Muscle of arm (tissue), 12 donors: ENCODE results near the gene PAX6. TPM values are rescaled to one million over a fixed set of nuclear protein-coding genes. Genes with fewer than 3 reads are reported as not detected.

ENCODE experiments used
- DNase-seq: peaks from one replicate; pipeline ENCODE4 v3.0.0-alpha.2; 2013
- polyA plus RNA-seq, 12 donors: library from polyadenylated mRNA; unstranded; fragments of 120-200 nt; gene quantifications; one replicate each; pipeline ENCODE4 v1.2.1, GENCODE V29; 2013; ENCODE audit not compliant: insufficient read length in 12 of 12

Gene PAX6
- polyA plus RNA-seq, 12 donors = 0.15 to 1.5 (median 0.70) TPM; not detected in 2

- DNase-seq = no peak
Measured at GRCh38 chr11:31798554-31799434, 12.3 kb downstream of the PAX6 start.

DNA sequence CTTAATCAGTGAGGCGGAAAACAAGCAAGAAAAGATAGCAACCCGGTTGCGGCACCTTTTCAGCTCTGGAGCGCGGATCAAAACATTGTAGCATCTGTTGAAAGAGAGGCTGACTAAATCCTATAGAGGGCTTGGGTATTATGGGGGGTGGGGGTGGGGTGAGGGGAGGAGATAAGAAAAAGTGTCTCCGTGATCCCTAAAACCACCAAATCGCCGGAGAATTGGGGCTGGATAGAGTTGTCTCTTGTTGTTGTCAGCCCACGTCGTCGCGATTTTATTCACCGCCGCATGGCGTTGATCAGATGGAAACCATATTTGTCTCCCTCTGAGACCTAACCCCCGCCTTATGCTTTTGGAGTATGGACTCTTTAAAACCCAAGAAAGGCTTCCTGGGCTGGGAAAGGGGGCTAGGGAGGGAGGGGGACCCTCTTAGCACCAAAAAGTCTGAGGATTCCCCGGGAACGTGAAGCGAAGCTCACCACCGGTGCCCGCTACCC, 13.0 kb downstream of the PAX6 start:
- DNase-seq = no peak

GRCh38 chr11:31797190-31798056, 13.7 kb downstream of the PAX6 start:
- no peak for DNase-seq

DNA sequence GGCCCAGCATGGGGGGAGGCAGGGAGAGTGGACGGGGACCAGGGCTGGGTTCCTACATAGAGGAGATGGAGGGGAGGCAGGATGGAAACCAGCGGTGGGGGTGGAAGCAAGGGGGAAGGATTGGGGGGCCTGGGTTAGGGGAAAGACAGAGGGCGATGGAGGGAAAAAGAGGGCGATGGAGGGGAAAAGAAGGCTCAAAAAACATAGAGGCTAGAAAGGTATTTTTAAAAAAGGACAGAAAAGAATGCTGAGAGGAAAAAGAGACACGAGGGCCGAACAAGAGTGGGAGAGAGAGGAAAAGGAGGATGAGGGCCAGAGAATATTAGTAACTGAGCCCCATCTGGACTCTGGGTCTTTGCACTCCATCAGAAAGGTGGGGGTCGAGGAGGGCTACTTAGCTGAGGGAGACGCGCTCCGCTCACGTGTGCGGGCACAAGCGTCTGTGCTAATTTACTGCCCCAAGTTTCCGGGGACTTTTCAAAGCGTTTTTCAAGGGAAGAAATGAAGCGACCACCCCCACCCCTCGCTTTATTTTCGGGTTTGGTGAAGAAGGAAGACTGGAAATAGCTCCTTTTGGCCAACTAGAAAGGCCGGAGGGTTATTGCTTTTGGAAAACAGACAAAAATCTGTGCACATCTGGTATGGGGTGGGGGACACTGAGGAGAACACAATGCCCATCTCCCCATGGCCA, 14.5 kb downstream of the PAX6 start:
- no peak for DNase-seq

GRCh38 chr11:31795706-31796498, 15.2 kb downstream of the PAX6 start:
- no peak for DNase-seq

DNA sequence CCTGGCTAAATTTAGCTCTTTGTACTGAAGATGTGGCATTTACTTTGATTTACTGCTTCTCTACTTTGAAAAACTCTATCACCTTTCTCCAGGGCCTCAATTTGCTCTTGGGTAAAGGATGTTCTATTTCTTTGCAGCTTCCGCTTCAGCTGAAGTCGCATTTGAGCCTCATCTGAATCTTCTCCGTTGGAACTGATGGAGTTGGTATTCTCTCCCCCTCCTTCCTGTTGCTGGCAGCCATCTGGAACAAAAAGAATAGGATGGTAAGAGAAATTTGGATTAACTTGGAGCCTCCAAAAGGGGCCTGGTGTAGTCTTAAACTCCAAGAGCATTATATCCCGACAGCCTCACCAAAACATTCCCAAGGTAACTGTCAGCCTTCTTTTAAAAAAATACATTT, 16.6 kb downstream of the PAX6 start:
- no peak for DNase-seq

- no peak for DNase-seq
Measured at GRCh38 chr11:31793264-31793663, 17.9 kb downstream of the PAX6 start.

- no peak for DNase-seq
Measured at GRCh38 chr11:31792456-31792855, 18.7 kb downstream of the PAX6 start.

GRCh38 chr11:31792036-31792435, 19.1 kb downstream of the PAX6 start:
- DNase-seq = no peak

- DNase-seq = no peak
Measured at GRCh38 chr11:31790649-31791048, 20.5 kb downstream of the PAX6 start.

GRCh38 chr11:31788085-31788484, 23.0 kb downstream of the PAX6 start:
- no peak for DNase-seq

DNA sequence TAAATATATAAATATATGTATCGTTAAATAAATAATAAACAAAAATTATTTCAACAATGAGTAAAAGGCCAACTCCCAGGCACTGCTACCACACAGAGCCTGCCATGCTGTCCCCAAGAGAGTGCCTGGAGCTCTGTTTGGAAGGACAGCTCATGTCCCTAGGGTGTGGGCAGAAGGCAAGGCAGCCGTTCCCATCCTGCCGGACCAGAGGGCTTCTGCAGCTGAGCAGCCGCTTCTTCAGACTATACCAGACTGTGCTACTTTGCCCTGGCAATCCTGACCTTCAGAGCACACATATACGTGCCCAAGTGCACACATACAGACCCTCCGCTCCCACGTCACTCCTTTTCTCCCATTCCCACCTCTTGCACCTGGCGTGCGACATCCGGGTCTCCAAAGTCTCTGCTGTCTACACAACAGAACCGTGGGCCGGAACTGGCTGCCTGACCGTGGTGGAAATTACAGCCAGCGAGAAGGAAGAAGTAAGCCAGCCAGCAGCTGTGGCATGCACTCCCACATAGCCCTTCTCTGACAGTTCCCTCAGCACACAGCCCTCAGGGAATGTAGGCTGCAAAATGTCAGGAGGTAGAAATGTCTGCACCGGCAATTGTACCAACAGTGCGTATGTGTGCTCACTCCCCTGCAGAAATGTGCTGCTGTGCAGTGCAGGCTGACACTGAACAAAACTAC, 24.0 kb downstream of the PAX6 start:
- no peak for DNase-seq

DNA sequence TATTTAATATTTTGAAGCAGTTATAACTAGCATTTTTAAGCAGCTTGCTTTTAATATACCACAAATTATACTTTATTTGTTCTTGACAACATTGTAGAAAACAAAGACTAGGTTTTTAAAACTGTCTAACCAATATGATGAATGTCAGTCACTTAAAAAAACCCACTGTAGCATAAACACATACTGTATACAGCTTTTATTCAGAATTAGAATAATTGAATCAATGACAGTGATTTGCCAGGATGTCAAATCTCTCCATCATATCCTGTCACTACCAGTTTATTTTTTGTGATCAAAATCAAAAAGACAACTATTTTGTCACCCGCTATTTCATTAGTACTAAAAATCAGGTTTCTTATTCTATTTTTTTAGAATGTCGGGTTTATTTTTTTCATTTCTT, 26.5 kb downstream of the PAX6 start:
- DNase-seq = no peak

- no peak for DNase-seq
Measured at GRCh38 chr11:31783252-31783651, 27.9 kb downstream of the PAX6 start.

DNA sequence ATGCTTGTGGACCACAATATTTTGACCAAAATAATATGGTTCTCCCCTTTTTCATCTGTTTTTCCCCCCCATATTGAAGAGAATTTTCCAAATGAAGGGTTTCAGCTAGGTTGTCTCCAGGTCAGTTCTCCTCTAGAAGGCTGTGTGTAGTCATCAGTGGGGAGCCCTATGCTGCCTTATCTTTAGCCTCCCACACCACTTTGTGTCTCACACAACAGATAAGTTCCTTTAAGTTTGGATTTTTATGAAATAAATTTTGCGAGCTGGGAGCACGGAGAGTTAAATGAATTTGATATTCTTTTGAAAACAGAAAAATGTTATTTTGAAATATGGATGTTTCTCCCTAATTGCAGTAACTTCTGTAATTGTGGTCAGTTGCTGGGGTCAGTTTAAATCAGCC, 28.9 kb downstream of the PAX6 start:
- DNase-seq = no peak

GRCh38 chr11:31780480-31780971, 30.6 kb downstream of the PAX6 start:
- no peak for DNase-seq

DNA sequence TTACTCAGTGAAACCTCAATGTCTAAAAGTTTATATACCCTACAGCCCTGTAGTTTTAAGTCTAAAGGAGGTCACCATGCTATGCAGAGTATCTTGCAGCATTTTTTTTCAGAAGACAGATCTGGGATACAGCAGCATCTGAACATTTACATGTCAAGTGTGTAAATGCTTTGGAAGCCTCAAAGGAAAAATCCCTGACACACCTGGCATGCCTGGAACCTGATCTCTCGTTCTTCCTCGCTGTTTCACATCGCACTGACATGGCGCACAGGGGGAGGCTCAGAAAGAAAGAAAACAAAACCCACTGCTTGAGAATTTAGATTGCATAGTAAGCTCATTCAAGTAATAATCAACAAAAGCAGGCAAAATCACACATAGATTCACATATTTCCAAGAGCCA, 31.0 kb downstream of the PAX6 start:
- no peak for DNase-seq

DNA sequence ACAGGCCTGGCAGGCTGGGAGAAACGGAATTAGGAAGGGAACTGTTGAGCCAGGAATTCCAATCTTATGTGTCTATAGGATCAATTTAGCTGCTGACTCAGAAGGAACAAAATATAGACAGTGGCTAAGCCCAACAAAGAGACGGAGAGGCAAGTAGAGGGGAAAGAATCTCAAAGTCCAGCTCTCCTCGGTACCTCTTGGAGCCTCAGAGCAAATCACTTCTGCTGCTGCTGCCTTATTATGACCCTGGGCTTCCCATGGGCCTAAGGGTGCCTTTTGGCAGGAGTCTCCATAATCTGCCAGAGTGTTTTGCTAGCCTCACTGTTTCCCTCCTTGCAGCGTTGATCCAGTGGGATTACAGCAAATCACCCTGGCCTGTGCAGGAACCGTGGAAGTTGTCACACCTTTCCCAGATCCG, 31.7 kb downstream of the PAX6 start:
- DNase-seq = peak; percentile 52

- DNase-seq = no peak
Measured at GRCh38 chr11:31772412-31772811, 38.7 kb downstream of the PAX6 start.

- DNase-seq = no peak
Measured at GRCh38 chr11:31770011-31770700, 41.0 kb downstream of the PAX6 start.
